WTC11 (cell line): Measurements from ENCODE around the gene CRCP. TPM values are rescaled to one million over a fixed set of nuclear protein-coding genes. Genes with fewer than 3 reads are reported as not detected.
"Not testable (repeated sequence)": the region's sequence is repeated elsewhere in the genome, so short reads cannot be mapped to it uniquely, and the experiment has no call there.

Experiments used
- ATAC-seq: fragments of 200-7000 bp; cut with Tn5 transposase; 2 replicates; pipeline ENCODE4 v1.10.0; 2021; ENCODE audit warnings: mild to moderate bottlenecking, moderate library complexity
- CTCF ChIA-PET: fragments of 300-600 bp; sonication (Branson Sonifier 250); formaldehyde crosslinking; loops from one replicate; lab custom pipeline; 2021; ENCODE audit warnings: antibody characterized with exemption; lab: Charles Lee
- POLR2A ChIA-PET: fragments of 350-600 bp; sonication (Branson Sonifier 250); formaldehyde crosslinking; loops from one replicate; lab custom pipeline; 2021; ENCODE audit warnings: antibody characterized with exemption; lab: Charles Lee
- DNase-seq: peaks from one replicate; pipeline ENCODE4 v3.0.0; 2021; ENCODE audit warnings: low spot score
- H3K27ac Mint-ChIP-seq: 2 replicates; pipeline ENCODE4 v1.8.0; 2021; ENCODE audit warnings: mixed read lengths
- H3K27me3 Mint-ChIP-seq: 2 replicates; pipeline ENCODE4 v1.8.0; 2021; ENCODE audit warnings: low read depth, mild to moderate bottlenecking, moderate library complexity, mixed read lengths
- H3K36me3 Mint-ChIP-seq: 2 replicates; pipeline ENCODE4 v1.8.0; 2021; ENCODE audit warnings: mixed read lengths
- H3K4me1 Mint-ChIP-seq: 2 replicates; pipeline ENCODE4 v1.8.0; 2022; ENCODE audit warnings: mixed read lengths
- H3K4me3 Mint-ChIP-seq: 2 replicates; pipeline ENCODE4 v1.8.0; 2021; ENCODE audit warnings: mild to moderate bottlenecking, moderate library complexity, mixed read lengths
- H3K9me3 Mint-ChIP-seq: 2 replicates; pipeline ENCODE4 v1.8.0; 2021; ENCODE audit warnings: mixed read lengths
- CREB1 ChIP-seq: sonication (generic); formaldehyde crosslinking; IDR thresholded peaks from 2 replicates; pipeline ENCODE4 v1.8.0; 2023; ENCODE audit warnings: mild to moderate bottlenecking, missing genetic modification reagents
- CREM ChIP-seq: sonication (generic); formaldehyde crosslinking; IDR thresholded peaks from 2 replicates; pipeline ENCODE4 v1.8.1; 2022; ENCODE audit warnings: mild to moderate bottlenecking, missing genetic modification reagents, moderate library complexity
- GTF2I ChIP-seq: fragments of 250-450 bp; sonication (Bioruptor Pico); conservative IDR thresholded peaks from 2 replicates; pipeline ENCODE4 v1.4.0; 2021; ENCODE audit warnings: mild to moderate bottlenecking
- NFE2L1 ChIP-seq: sonication (generic); formaldehyde crosslinking; IDR thresholded peaks from 2 replicates; pipeline ENCODE4 v1.8.1; 2023; ENCODE audit warnings: missing genetic modification reagents
- OVOL2 ChIP-seq: fragments of 250-450 bp; sonication (Bioruptor Pico); IDR thresholded peaks from 2 replicates; pipeline ENCODE4 v1.9.0; 2021; ENCODE audit warnings: mild to moderate bottlenecking, borderline replicate concordance
- SMAD3 ChIP-seq: sonication (generic); formaldehyde crosslinking; IDR thresholded peaks from 2 replicates; pipeline ENCODE4 v1.8.0; 2022; ENCODE audit warnings: missing genetic modification reagents, mild to moderate bottlenecking, borderline replicate concordance
- SOX15 ChIP-seq: fragments of 250-450 bp; sonication (Bioruptor Pico); IDR thresholded peaks from 2 replicates; pipeline ENCODE4 v1.9.0; 2021; ENCODE audit warnings: mild to moderate bottlenecking
- ZNF138 ChIP-seq: sonication (generic); formaldehyde crosslinking; conservative IDR thresholded peaks from 2 replicates; pipeline ENCODE4 v1.8.1; 2022; ENCODE audit warnings: mild to moderate bottlenecking, moderate library complexity, missing genetic modification reagents
- ZNF423 ChIP-seq: fragments of 250-450 bp; sonication (Bioruptor Pico); IDR thresholded peaks from 2 replicates; pipeline ENCODE4 v2.1.2; 2022; ENCODE audit warnings: mild to moderate bottlenecking, moderate library complexity
- total RNA-seq: library from RNA; stranded (reverse); gene quantifications from 3 replicates; pipeline ENCODE4 v1.2.3, GENCODE V29; 2021
- TF ChIP-seq, protein P1 (sequence below): sonication (generic); formaldehyde crosslinking; IDR thresholded peaks from 2 replicates; pipeline ENCODE4 v1.8.0; 2023; ENCODE audit warnings: missing genetic modification reagents, mild to moderate bottlenecking, borderline replicate concordance
- TF ChIP-seq, protein P2 (sequence below): sonication (generic); formaldehyde crosslinking; IDR thresholded peaks from 2 replicates; pipeline ENCODE4 v1.8.1; 2022; ENCODE audit warnings: mild to moderate bottlenecking, missing genetic modification reagents, moderate library complexity, borderline replicate concordance
- TF ChIP-seq, protein P3 (sequence below): sonication (generic); formaldehyde crosslinking; IDR thresholded peaks from 2 replicates; pipeline ENCODE4 v1.8.0; 2023; ENCODE audit warnings: mild to moderate bottlenecking, missing genetic modification reagents
- TF ChIP-seq, protein P4 (sequence below): sonication (generic); formaldehyde crosslinking; IDR thresholded peaks from 2 replicates; pipeline ENCODE4 v1.8.0; 2022; ENCODE audit warnings: mild to moderate bottlenecking, missing genetic modification reagents

CRCP gene
- total RNA-seq, 1 experiment from 2014 or later = 23.3 TPM

DNA sequence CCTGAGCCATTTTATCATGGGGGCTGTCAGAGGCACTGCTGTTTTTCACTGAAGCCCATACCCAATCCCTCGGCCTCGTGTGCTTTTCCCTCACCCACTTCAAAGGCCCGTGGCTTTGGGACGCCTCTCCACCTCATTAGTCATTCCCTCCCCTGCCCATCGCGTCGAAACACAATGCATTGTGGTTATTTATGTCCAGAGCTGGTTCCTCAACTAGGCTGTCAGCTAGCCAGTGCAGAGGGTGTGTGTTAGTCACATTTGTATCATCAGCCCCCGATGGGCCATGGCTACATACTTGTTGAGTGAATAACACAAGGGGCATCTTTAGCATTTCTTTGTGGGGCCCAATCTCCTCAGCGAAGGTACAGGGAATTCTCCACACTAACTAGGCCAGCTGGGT lies 3.8 kb upstream of the CRCP start:
- H3K9me3 Mint-ChIP-seq = peaks cover 4% of the 10 kb centered on the region
- no peak for DNase-seq
- POLR2A ChIA-PET = no interaction called here
- H3K4me3 Mint-ChIP-seq = no peak overlapping the region
- no peak for ATAC-seq
- peaks cover 3% of the 10 kb centered on the region; the same call in 1 of the 2 replicates for H3K36me3 Mint-ChIP-seq
- TF ChIP-seq GTF2I (CRISPR knock-in tag) = no peak
- TF ChIP-seq, protein P1, sequence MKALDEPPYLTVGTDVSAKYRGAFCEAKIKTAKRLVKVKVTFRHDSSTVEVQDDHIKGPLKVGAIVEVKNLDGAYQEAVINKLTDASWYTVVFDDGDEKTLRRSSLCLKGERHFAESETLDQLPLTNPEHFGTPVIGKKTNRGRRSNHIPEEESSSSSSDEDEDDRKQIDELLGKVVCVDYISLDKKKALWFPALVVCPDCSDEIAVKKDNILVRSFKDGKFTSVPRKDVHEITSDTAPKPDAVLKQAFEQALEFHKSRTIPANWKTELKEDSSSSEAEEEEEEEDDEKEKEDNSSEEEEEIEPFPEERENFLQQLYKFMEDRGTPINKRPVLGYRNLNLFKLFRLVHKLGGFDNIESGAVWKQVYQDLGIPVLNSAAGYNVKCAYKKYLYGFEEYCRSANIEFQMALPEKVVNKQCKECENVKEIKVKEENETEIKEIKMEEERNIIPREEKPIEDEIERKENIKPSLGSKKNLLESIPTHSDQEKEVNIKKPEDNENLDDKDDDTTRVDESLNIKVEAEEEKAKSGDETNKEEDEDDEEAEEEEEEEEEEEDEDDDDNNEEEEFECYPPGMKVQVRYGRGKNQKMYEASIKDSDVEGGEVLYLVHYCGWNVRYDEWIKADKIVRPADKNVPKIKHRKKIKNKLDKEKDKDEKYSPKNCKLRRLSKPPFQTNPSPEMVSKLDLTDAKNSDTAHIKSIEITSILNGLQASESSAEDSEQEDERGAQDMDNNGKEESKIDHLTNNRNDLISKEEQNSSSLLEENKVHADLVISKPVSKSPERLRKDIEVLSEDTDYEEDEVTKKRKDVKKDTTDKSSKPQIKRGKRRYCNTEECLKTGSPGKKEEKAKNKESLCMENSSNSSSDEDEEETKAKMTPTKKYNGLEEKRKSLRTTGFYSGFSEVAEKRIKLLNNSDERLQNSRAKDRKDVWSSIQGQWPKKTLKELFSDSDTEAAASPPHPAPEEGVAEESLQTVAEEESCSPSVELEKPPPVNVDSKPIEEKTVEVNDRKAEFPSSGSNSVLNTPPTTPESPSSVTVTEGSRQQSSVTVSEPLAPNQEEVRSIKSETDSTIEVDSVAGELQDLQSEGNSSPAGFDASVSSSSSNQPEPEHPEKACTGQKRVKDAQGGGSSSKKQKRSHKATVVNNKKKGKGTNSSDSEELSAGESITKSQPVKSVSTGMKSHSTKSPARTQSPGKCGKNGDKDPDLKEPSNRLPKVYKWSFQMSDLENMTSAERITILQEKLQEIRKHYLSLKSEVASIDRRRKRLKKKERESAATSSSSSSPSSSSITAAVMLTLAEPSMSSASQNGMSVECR (CRISPR knock-in tag) = no peak
- TF ChIP-seq ZNF423 (CRISPR knock-in tag) = no peak
- TF ChIP-seq SOX15 (CRISPR knock-in tag) = no peak
- TF ChIP-seq, protein P2, sequence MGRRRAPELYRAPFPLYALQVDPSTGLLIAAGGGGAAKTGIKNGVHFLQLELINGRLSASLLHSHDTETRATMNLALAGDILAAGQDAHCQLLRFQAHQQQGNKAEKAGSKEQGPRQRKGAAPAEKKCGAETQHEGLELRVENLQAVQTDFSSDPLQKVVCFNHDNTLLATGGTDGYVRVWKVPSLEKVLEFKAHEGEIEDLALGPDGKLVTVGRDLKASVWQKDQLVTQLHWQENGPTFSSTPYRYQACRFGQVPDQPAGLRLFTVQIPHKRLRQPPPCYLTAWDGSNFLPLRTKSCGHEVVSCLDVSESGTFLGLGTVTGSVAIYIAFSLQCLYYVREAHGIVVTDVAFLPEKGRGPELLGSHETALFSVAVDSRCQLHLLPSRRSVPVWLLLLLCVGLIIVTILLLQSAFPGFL (CRISPR knock-in tag) = no peak
- TF ChIP-seq CREB1 (CRISPR knock-in tag) = no peak
- TF ChIP-seq CREM = no peak
- TF ChIP-seq NFE2L1 = no peak
- TF ChIP-seq, protein P3, sequence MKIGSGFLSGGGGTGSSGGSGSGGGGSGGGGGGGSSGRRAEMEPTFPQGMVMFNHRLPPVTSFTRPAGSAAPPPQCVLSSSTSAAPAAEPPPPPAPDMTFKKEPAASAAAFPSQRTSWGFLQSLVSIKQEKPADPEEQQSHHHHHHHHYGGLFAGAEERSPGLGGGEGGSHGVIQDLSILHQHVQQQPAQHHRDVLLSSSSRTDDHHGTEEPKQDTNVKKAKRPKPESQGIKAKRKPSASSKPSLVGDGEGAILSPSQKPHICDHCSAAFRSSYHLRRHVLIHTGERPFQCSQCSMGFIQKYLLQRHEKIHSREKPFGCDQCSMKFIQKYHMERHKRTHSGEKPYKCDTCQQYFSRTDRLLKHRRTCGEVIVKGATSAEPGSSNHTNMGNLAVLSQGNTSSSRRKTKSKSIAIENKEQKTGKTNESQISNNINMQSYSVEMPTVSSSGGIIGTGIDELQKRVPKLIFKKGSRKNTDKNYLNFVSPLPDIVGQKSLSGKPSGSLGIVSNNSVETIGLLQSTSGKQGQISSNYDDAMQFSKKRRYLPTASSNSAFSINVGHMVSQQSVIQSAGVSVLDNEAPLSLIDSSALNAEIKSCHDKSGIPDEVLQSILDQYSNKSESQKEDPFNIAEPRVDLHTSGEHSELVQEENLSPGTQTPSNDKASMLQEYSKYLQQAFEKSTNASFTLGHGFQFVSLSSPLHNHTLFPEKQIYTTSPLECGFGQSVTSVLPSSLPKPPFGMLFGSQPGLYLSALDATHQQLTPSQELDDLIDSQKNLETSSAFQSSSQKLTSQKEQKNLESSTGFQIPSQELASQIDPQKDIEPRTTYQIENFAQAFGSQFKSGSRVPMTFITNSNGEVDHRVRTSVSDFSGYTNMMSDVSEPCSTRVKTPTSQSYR (CRISPR knock-in tag) = no peak
- TF ChIP-seq SMAD3 (CRISPR knock-in tag) = no peak
- TF ChIP-seq, protein P4, sequence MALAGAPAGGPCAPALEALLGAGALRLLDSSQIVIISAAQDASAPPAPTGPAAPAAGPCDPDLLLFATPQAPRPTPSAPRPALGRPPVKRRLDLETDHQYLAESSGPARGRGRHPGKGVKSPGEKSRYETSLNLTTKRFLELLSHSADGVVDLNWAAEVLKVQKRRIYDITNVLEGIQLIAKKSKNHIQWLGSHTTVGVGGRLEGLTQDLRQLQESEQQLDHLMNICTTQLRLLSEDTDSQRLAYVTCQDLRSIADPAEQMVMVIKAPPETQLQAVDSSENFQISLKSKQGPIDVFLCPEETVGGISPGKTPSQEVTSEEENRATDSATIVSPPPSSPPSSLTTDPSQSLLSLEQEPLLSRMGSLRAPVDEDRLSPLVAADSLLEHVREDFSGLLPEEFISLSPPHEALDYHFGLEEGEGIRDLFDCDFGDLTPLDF (CRISPR knock-in tag) = no peak
- TF ChIP-seq ZNF138 (CRISPR knock-in tag) = no peak
- TF ChIP-seq OVOL2 (CRISPR knock-in tag) = no peak
- no peaks in the 10 kb centered on the region; the same call in 1 of the 2 replicates for H3K27me3 Mint-ChIP-seq
- peaks cover 3% of the 10 kb centered on the region; the same call in 1 of the 2 replicates for H3K4me1 Mint-ChIP-seq
- CTCF ChIA-PET = interaction anchor here (1.0 kb wide), 1 partner anchor 303 kb away, joined by 3 read pairs; no protein-coding TSS in a partner anchor
- peak overlapping the region; percentile 80; the same call in 1 of the 2 replicates for H3K27ac Mint-ChIP-seq

DNA sequence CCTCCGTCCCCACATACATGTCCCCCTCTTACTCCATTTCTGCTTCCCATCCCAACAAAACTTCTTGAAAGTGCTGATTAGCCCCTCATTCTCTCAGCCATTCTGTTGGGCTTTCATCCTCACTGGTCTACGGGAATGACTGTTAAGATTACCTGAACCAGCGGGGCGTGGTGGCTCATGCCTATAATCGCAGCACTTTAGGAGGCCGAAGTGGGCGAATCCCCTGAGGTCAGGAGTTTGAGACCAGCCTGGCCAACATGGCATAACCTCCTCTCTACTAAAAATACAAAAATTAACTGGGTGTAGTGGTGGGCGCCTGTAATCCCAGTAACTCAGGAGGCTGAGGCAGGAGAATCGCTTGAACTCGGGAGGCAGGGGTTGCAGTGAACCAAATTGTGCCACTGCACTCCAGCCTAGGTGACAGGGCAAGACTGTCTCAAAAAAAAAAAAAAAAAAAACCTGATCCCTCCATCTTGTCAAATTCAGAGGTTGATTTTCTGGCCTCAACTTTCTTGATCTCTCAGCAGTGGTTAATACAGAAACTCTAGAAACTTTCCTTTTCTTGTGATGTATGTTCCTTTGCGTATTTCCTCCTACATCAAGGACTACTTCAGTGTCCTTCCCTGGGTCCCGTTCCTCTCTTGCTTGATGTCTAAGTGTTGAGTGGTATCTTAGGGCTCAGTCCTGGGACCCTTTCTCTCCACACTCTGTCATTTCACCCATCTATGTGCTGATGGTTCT lies 2.2 kb downstream of the CRCP start:
- peaks cover 12% of the 10 kb centered on the region for H3K4me1 Mint-ChIP-seq
- H3K9me3 Mint-ChIP-seq, H3K36me3 Mint-ChIP-seq, H3K27me3 Mint-ChIP-seq, ATAC-seq, CTCF ChIA-PET, POLR2A ChIA-PET, DNase-seq: not testable (repeated sequence)
- peak overlapping the region; percentile 29; the same call in 1 of the 2 replicates for H3K27ac Mint-ChIP-seq
- H3K4me3 Mint-ChIP-seq = peak overlapping the region; percentile 54
